H1 (cell line): Measurements from ENCODE around the gene SNTG2. TPM values are rescaled to one million over a fixed set of nuclear protein-coding genes. Genes with fewer than 3 reads are reported as not detected.

Experiments
- CTCF ChIA-PET: fragments of 300-600 bp; sonication (Branson Sonifier 250); formaldehyde crosslinking; loops from one replicate; lab custom pipeline; 2021; ENCODE audit not compliant: partially characterized antibody; lab: Charles Lee
- POLR2A ChIA-PET: fragments of 300-600 bp; sonication (Branson Sonifier 250); formaldehyde crosslinking; loops from one replicate; lab custom pipeline; 2021; ENCODE audit warnings: inconsistent platforms; ENCODE audit not compliant: partially characterized antibody; lab: Charles Lee
- DNase-seq, 2 experiments: peaks; one replicate each; pipeline versions ENCODE4 v3.0.0 to v3.0.0-alpha.2; 2010 to 2022; ENCODE audit warnings: low spot score in 2 of 2, low read depth in 1 of 2, mixed read lengths in 1 of 2
- FAIRE-seq: peaks from 2 replicates; lab custom pipeline; 2011; peaks lifted over from hg19 to GRCh38; lab: Jason Lieb, UNC
- H2AFZ ChIP-seq: 2 replicates; pipeline ENCODE4 v1.8.1; 2012; ENCODE audit warnings: low read length, inconsistent platforms
- H2AK5ac ChIP-seq: 2 replicates; pipeline ENCODE4 v1.6.1; 2013; ENCODE audit warnings: low read depth, low read length
- H2BK120ac ChIP-seq: replicated peaks from 2 replicates; pipeline ENCODE3; 2013; ENCODE audit warnings: low read depth, low read length, inconsistent platforms
- H2BK12ac ChIP-seq: 2 replicates; pipeline ENCODE4 v1.6.1; 2013; ENCODE audit warnings: low read depth, low read length
- H2BK15ac ChIP-seq: 2 replicates; pipeline ENCODE4 v1.6.1; 2013; ENCODE audit warnings: low read length
- H2BK20ac ChIP-seq: 2 replicates; pipeline ENCODE4 v1.6.1; 2013; ENCODE audit warnings: low read length
- H2BK5ac ChIP-seq: 2 replicates; pipeline ENCODE4 v1.6.1; 2013; ENCODE audit warnings: low read depth, low read length
- H3K14ac ChIP-seq: 2 replicates; pipeline ENCODE4 v1.6.1; 2013; ENCODE audit warnings: inconsistent platforms; ENCODE audit not compliant: insufficient read length
- H3K18ac ChIP-seq: 2 replicates; pipeline ENCODE4 v1.6.1; 2013; ENCODE audit warnings: low read length; ENCODE audit errors: extremely low read depth
- H3K23ac ChIP-seq: 2 replicates; pipeline ENCODE4 v1.6.1; 2013; ENCODE audit warnings: inconsistent platforms; ENCODE audit not compliant: insufficient read length
- H3K23me2 ChIP-seq: 2 replicates; pipeline ENCODE4 v1.6.1; 2013; ENCODE audit warnings: low read depth, low read length
- H3K27ac ChIP-seq: 2 replicates; pipeline ENCODE4 v1.6.1; 2011; ENCODE audit warnings: low read depth, low read length, inconsistent platforms
- H3K27me3 ChIP-seq, 4 experiments: replicated peaks in 1 of 4; 1 replicate in 1 of 4; 2 replicates in 3 of 4; pipeline versions ENCODE4 v1.6.1 to v1.8.1; 2011 to 2013; ENCODE audit warnings: low read length in 3 of 4, mild to moderate bottlenecking in 3 of 4, inconsistent platforms in 2 of 4, mixed read lengths in 2 of 4, moderate library complexity in 1 of 4; ENCODE audit not compliant: control insufficient read depth in 3 of 4, insufficient read depth in 3 of 4; ENCODE audit errors: extremely low read depth in 1 of 4
- H3K36me3 ChIP-seq, 4 experiments: 2 replicates each; pipeline versions ENCODE4 v1.6.1 to v1.8.1; 2011 to 2013; ENCODE audit warnings: mild to moderate bottlenecking in 4 of 4, low read length in 3 of 4, moderate library complexity in 2 of 4, control low read depth in 1 of 4, inconsistent platforms in 1 of 4; ENCODE audit not compliant: insufficient read depth in 4 of 4, control insufficient read depth in 2 of 4
- H3K4ac ChIP-seq: replicated peaks from 2 replicates; pipeline ENCODE3; 2013; ENCODE audit warnings: low read length, low read depth, mixed read lengths, inconsistent platforms; ENCODE audit not compliant: insufficient read length
- H3K4me1 ChIP-seq, 4 experiments: replicated peaks in 1 of 4; 1 replicate in 1 of 4; 2 replicates in 3 of 4; pipeline versions ENCODE4 v1.6.1 to v1.8.1; 2011 to 2013; ENCODE audit warnings: low read length in 3 of 4, inconsistent platforms in 2 of 4, mixed read lengths in 1 of 4; ENCODE audit not compliant: insufficient read depth in 4 of 4, control insufficient read depth in 3 of 4
- H3K4me2 ChIP-seq, 2 experiments: 2 replicates each; pipeline versions ENCODE4 v1.6.1 to v1.8.1; 2011 to 2013; ENCODE audit warnings: low read depth in 2 of 2, low read length in 2 of 2, control low read depth in 1 of 2, inconsistent platforms in 1 of 2, mild to moderate bottlenecking in 1 of 2; ENCODE audit not compliant: insufficient read depth in 1 of 2
- H3K4me3 ChIP-seq, 4 experiments: fragments of 200-600, 300-600 bp in 1 of 4; sonication (generic), shearing (Covaris generic), sonication (Bioruptor Twin) in 1 of 4; 2 replicates each; pipeline versions ENCODE4 v1.5.1 to v1.8.1; 2011 to 2016; ENCODE audit warnings: low read length in 4 of 4, low read depth in 3 of 4, control low read depth in 2 of 4, inconsistent platforms in 2 of 4, mild to moderate bottlenecking in 2 of 4, mixed read lengths in 1 of 4, moderate library complexity in 1 of 4; ENCODE audit not compliant: insufficient read depth in 2 of 4; ENCODE audit errors: extremely low read depth in 1 of 4
- H3K56ac ChIP-seq: replicated peaks from 2 replicates; pipeline ENCODE3; 2013; ENCODE audit warnings: low read depth, mild to moderate bottlenecking, mixed read lengths, low read length, inconsistent platforms; ENCODE audit not compliant: insufficient read length
- H3K79me1 ChIP-seq: 2 replicates; pipeline ENCODE4 v1.6.1; 2013; ENCODE audit warnings: low read depth, low read length, control low read depth
- H3K79me2 ChIP-seq, 2 experiments: 2 replicates each; pipeline versions ENCODE4 v1.6.1 to v1.8.1; 2012 to 2013; ENCODE audit warnings: low read length in 2 of 2, mild to moderate bottlenecking in 2 of 2, inconsistent platforms in 1 of 2; ENCODE audit not compliant: insufficient read depth in 2 of 2, control insufficient read depth in 1 of 2
- H3K9ac ChIP-seq, 4 experiments: replicated peaks in 1 of 4; 1 replicate in 1 of 4; 2 replicates in 3 of 4; pipeline versions ENCODE4 v1.6.1 to v1.8.1; 2011 to 2013; ENCODE audit warnings: low read depth in 3 of 4, low read length in 3 of 4, control low read depth in 2 of 4, mild to moderate bottlenecking in 2 of 4, moderate library complexity in 2 of 4, inconsistent platforms in 1 of 4; ENCODE audit errors: extremely low read depth in 1 of 4
- H3K9me3 ChIP-seq, 2 experiments: 2 replicates each; pipeline versions ENCODE4 v1.6.1 to v1.8.1; 2012 to 2013; ENCODE audit warnings: mild to moderate bottlenecking in 2 of 2, moderate library complexity in 2 of 2, control low read depth in 1 of 2, inconsistent platforms in 1 of 2, low read depth in 1 of 2, low read length in 1 of 2, mixed read lengths in 1 of 2; ENCODE audit not compliant: insufficient read depth in 2 of 2
- H4K20me1 ChIP-seq, 2 experiments: replicated peaks in 1 of 2; 2 replicates each; pipeline versions ENCODE3 to v1.8.1; 2011 to 2013; ENCODE audit warnings: inconsistent platforms in 2 of 2, low read length in 2 of 2, mild to moderate bottlenecking in 1 of 2; ENCODE audit not compliant: insufficient read depth in 2 of 2, control insufficient read depth in 1 of 2
- H4K5ac ChIP-seq: 2 replicates; pipeline ENCODE4 v1.6.1; 2013; ENCODE audit warnings: low read length, low read depth, mixed read lengths, inconsistent platforms; ENCODE audit not compliant: insufficient read length
- H4K8ac ChIP-seq: 2 replicates; pipeline ENCODE4 v1.8.0; 2013; ENCODE audit warnings: mild to moderate bottlenecking, moderate library complexity, low read length, inconsistent platforms; ENCODE audit not compliant: insufficient read depth; ENCODE audit errors: extremely low read depth
- H4K91ac ChIP-seq: replicated peaks from 2 replicates; pipeline ENCODE3; 2013; ENCODE audit warnings: low read length, mixed read lengths, inconsistent platforms; ENCODE audit not compliant: insufficient read length
- NANOG ChIP-seq: IDR thresholded peaks from 2 replicates; pipeline ENCODE4 v1.6.1; 2011; ENCODE audit warnings: low read length, low read depth, mild to moderate bottlenecking, inconsistent platforms; ENCODE audit not compliant: insufficient read depth, poor library complexity, severe bottlenecking
- PHF8 ChIP-seq: fragments of 200-600 bp; sonication (generic); conservative IDR thresholded peaks from 2 replicates; pipeline ENCODE4 v1.7.1; 2012; ENCODE audit warnings: low read depth, mild to moderate bottlenecking, inconsistent platforms, low read length, moderate library complexity
- WGBS, 2 experiments: shearing (Covaris generic) in 1 of 2; methylation state at CpG; one replicate each; pipeline versions ENCODE4 v1.1.6 to v1.1.7; 2013 to 2015; ENCODE audit warnings: low lambda C conversion rate in 2 of 2, mixed read lengths in 2 of 2, inconsistent platforms in 1 of 2, low coverage in 1 of 2, missing lambda C conversion rate in 1 of 2; ENCODE audit not compliant: insufficient replicate concordance in 2 of 2, insufficient coverage in 1 of 2, insufficient read length in 1 of 2; ENCODE audit errors: extremely low coverage in 1 of 2, missing lambda C conversion rate in 1 of 2; 5-methylcytosine and 5-hydroxymethylcytosine counted together
- polyA plus RNA-seq, 7 experiments: library from polyadenylated mRNA; depleted of rRNA in 3 of 7; stranded (reverse) in 5 of 7; unstranded in 2 of 7; fragments of >200 nt in 5 of 7; fragments of 200-250 nt in 2 of 7; gene quantifications; 1 replicate in 5 of 7; 2 replicates in 1 of 7; 4 replicates in 1 of 7; pipeline versions ENCODE4 v1.2.1 to v1.2.3, GENCODE V29; 2011 to 2013; ENCODE audit warnings: missing spikeins in 2 of 7, mixed read lengths in 2 of 7
- total RNA-seq: library from RNA; stranded (reverse); fragmentation: NEBNext Ultra II Directional; extraction: Animal tissue kit (Norgen Biotek cat#: 25700); gene quantifications from 2 replicates; pipeline ENCODE4 v1.2.1, GENCODE V29; 2021

Gene SNTG2
- total and polyA plus RNA-seq, 2 of the 8 experiments (the other 6 are each of a cell fraction or from before 2014, with no cell fraction given) = 6.6 to 18.1 TPM

DNA sequence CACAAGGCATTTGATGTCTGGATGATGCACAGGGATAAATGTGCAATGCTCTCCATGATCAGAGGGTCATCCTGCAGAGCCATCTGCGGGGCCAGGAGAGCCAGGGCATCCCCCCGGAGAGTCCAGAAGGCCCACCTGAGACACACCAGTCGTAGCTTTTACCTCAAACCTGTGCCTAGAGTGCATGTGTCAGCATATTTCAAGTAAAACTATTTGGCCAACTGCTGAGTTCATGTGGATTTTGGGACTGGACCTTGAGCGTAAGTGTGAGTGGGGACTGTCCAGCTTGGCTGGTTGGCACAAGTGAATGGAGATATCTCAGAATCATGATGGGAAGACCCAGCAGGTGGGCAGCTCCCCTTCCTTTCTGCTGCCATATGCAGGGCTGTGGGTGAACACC lies 314.8 kb downstream of the SNTG2 start:
- H2BK5ac ChIP-seq = no peak overlapping the region
- peaks cover 0 to 2% of the 10 kb centered on the region in 2 experiments for H4K20me1 ChIP-seq
- H3K18ac ChIP-seq = no peak overlapping the region
- no peaks in the 10 kb centered on the region; a peak in 1 of 4 replicates for H3K79me2 ChIP-seq
- no peaks in the 10 kb centered on the region; the same call in 1 of the 2 replicates for H3K79me1 ChIP-seq
- H3K23me2 ChIP-seq = no peaks in the 10 kb centered on the region
- H2BK15ac ChIP-seq = no peak overlapping the region
- H3K4me2 ChIP-seq = no peak overlapping the region
- H4K5ac ChIP-seq = no peak overlapping the region
- no peak overlapping the region for H3K9ac ChIP-seq
- no peak for FAIRE-seq
- ChIA-PET CTCF (interaction anchor here (0.6 kb wide), 1 partner anchor 250 kb away, joined by 4 read pairs; no protein-coding TSS in a partner anchor), POLR2A (no interaction called here)
- H2BK12ac ChIP-seq = no peak overlapping the region
- WGBS, 2 experiments = 81% methylated on average over 4 of the region's 4 CpGs; no CpG with 5 or more reads in 1 of the 2 experiments
- no peak for TF ChIP-seq NANOG
- TF ChIP-seq PHF8 = no peak
- no peak overlapping the region for H3K23ac ChIP-seq
- no peak overlapping the region for H2AFZ ChIP-seq
- no peak overlapping the region for H3K56ac ChIP-seq
- H3K27ac ChIP-seq = no peak overlapping the region
- no peak overlapping the region for H4K8ac ChIP-seq
- peaks cover 0 to 3% of the 10 kb centered on the region in 2 experiments; a peak in 1 of 4 replicates for H3K9me3 ChIP-seq
- no peak overlapping the region for H2BK120ac ChIP-seq
- H3K14ac ChIP-seq = no peak overlapping the region
- H2BK20ac ChIP-seq = no peak overlapping the region
- H2AK5ac ChIP-seq = no peak overlapping the region
- H4K91ac ChIP-seq = no peak overlapping the region
- H3K36me3 ChIP-seq = no peaks in the 10 kb centered on the region
- no peak for DNase-seq
- H3K4me3 ChIP-seq = no peak overlapping the region
- no peaks in the 10 kb centered on the region; a peak in 1 of 7 replicates for H3K4me1 ChIP-seq
- H3K4ac ChIP-seq = no peak overlapping the region
- no peaks in the 10 kb centered on the region for H3K27me3 ChIP-seq
